C4-2B (cell line): Measurements from ENCODE around the gene ENGASE.

Experiments used
- H3K27ac ChIP-seq: fragments of 450-650 bp; 2 replicates; pipeline ENCODE4 v1.5.1; 2017
- ZFX ChIP-seq: fragments of 450-650 bp; IDR thresholded peaks from 2 replicates; pipeline ENCODE4 v1.6.1; 2017
- TF ChIP-seq, protein P1 (sequence below): fragments of 450-650 bp; conservative IDR thresholded peaks from 2 replicates; pipeline ENCODE4 v1.5.1; 2017; ENCODE audit warnings: mild to moderate bottlenecking

ENGASE gene

DNA sequence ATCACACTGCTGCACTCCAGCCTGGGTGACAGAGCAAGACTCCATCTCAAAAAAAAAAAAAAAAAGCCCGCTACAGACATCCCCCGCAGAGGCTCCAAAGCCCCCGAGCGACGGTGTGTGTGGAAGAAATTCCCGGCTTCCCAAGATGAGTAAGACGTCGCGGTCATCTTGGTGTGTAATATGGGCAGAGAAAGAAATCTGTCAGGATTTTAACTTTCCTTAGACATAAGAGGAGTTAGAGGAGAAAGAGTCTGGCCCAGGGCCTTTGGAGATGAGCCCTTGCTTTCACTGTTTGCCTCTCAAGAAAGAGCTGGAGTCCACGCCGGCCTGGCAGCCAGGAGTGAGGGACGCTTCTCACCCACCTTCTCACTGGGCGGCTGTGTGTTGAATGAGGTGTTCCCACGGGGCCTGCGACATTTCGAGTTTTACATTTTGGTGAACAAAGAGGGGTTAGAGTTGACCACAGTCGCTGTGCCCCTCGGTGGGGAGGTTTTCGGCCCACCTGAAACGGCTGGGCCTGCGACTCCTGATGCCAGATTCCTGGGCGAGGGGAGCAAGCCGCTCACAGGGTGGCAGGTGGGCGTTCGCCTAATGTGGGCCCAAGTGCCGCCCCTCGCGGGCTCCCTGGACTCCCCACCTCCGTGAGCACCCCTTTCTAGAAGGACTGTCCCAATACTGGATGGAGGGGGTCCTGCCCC is 32.8 kb upstream of the ENGASE start:
- TF ChIP-seq, protein P1, sequence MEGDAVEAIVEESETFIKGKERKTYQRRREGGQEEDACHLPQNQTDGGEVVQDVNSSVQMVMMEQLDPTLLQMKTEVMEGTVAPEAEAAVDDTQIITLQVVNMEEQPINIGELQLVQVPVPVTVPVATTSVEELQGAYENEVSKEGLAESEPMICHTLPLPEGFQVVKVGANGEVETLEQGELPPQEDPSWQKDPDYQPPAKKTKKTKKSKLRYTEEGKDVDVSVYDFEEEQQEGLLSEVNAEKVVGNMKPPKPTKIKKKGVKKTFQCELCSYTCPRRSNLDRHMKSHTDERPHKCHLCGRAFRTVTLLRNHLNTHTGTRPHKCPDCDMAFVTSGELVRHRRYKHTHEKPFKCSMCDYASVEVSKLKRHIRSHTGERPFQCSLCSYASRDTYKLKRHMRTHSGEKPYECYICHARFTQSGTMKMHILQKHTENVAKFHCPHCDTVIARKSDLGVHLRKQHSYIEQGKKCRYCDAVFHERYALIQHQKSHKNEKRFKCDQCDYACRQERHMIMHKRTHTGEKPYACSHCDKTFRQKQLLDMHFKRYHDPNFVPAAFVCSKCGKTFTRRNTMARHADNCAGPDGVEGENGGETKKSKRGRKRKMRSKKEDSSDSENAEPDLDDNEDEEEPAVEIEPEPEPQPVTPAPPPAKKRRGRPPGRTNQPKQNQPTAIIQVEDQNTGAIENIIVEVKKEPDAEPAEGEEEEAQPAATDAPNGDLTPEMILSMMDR, result no peak
- TF ChIP-seq ZFX, result no peak
- no peak overlapping the region for H3K27ac ChIP-seq

DNA sequence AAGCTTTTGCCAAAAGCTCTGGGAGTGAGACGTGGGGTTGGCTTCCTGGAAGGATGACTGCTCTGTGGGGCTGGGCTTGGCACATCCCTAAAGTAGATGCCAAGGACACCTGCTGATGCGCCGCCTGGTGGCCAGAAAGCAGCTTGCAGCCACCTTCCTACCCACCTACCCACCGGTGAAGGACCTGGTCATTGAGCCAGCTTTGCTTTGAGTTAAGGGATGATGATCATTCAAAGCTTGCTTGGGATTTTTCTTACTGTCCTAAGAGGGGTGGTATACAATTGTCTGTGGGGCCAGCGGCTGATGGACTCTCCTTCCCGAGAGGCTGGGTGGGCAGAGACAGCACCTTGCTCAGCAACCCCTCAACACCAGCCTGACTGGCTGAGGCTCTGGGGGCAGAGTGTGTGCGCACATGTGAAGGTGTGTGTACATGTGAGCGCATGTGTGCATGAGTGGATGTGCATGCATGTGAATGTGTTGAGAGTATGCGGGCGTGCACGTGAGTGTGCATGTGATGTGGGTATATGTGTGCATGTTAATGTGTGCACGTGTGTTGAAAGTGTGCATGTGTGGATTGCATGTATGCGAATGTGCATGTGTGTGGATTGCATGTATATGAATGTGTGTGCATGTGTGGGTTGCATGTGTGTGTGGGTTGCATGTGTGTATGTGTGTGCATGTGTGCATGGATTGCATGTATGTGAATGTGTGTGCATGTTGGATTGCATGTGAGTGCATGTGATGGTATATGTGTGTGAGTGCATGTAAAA is 32.0 kb upstream of the ENGASE start:
- no peak for TF ChIP-seq ZFX
- TF ChIP-seq, protein P1, result peak; percentile 98
- no peak overlapping the region for H3K27ac ChIP-seq

- H3K27ac ChIP-seq, result no peak overlapping the region
- TF ChIP-seq, protein P1, result no peak
- TF ChIP-seq ZFX, result no peak
Measured at GRCh38 chr17:79043191-79043930, 31.3 kb upstream of the ENGASE start.

DNA sequence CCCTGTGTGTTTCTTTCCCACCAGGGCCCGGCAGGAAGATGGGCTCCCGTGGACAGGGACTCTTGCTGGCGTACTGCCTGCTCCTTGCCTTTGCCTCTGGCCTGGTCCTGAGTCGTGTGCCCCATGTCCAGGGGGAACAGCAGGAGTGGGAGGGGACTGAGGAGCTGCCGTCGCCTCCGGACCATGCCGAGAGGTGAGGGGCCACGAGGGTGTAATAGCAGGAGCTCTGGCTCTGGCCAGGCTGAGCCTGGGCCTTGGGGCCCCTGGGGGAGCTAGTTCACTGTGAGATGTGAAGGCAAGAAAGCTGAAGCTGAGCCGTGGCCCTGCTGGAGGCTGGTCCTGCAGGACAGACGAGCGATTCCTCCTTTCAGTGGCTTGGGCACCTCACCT is 30.7 kb upstream of the ENGASE start:
- no peak for TF ChIP-seq ZFX
- TF ChIP-seq, protein P1, result no peak
- H3K27ac ChIP-seq, result no peak overlapping the region

- no peak overlapping the region for H3K27ac ChIP-seq
- TF ChIP-seq, protein P1, result no peak
Measured at GRCh38 chr17:79044462-79044861, 30.2 kb upstream of the ENGASE start.

DNA sequence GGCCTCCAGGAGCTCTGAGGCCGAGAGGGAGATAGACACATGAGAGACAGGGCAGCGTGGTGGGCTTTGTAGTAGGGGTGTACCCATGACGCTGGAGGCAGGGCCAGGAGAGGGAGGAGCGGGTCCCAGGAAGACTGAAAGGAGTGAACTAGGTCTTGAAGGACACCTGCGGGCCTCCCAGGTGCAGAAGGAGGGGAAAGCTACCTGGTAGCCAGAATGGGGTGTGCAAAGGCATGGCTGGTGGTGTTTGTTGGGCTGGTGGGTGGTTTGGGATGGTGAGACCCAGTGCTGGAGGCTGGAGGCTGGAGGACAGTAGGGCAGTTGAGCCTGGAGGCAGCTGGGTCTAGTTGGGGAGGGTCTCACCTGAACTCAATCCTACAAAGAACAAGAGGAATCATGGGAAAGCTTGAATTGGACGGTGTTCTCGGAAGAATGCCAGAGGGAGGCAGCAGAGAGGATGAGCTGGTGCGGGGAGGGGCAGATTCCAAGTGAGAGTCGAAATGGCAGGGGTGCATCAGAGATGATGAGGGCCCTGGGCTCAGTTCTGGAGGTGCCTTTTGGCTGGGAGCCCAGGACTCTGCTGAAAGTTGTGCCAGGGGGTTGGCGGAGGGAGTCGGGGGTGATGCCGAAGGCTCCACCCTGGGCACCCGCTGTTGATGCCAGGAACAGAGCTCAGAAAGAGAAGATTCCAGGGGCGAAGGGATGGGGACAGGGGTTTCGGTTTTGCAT is 29.5 kb upstream of the ENGASE start:
- no peak for TF ChIP-seq ZFX
- TF ChIP-seq, protein P1, result no peak

More for the DNA sequence above, 29.5 kb upstream of the ENGASE start:
- no peak overlapping the region for H3K27ac ChIP-seq
